ENCODE data around the gene CPNE6. TPM values are rescaled to one million over a fixed set of nuclear protein-coding genes. Genes with fewer than 3 reads are reported as not detected.

The CPNE6 gene
- total and polyA plus RNA-seq, 2 of the 13 experiments (the other 11 are each of a cell fraction or from before 2014, with no cell fraction given): not detected

GRCh38 chr14:24102357-24103048 is 31.1 kb downstream of the CPNE6 start (continued):
- no peak for TF ChIP-seq ZBTB25 (CRISPR knock-in tag; IDR thresholded peaks at IDR 0.05)
- no peak for TF ChIP-seq ZNF576 (CRISPR knock-in tag; IDR thresholded peaks at IDR 0.05)
- no peak for TF ChIP-seq ZNF766 (CRISPR knock-in tag; IDR thresholded peaks at IDR 0.05; ENCODE audit: borderline replicate concordance)
- no peak for TF ChIP-seq ATF2 (CRISPR knock-in tag; IDR thresholded peaks at IDR 0.05)
- TF ChIP-seq TARDBP (CRISPR knock-in tag; IDR thresholded peaks at IDR 0.05): no peak
- no peak for TF ChIP-seq MYC (CRISPR knock-in tag; IDR thresholded peaks at IDR 0.05; ENCODE audit: borderline replicate concordance)
- TF ChIP-seq MLLT10 (CRISPR knock-in tag; IDR thresholded peaks at IDR 0.05): no peak
- peak; percentile 38; the same call in 1 of the 2 replicates for TF ChIP-seq TBX2 (CRISPR knock-in tag; IDR thresholded peaks at IDR 0.05; ENCODE audit: borderline replicate concordance)
- TF ChIP-seq THAP8 (CRISPR knock-in tag; IDR thresholded peaks at IDR 0.05; ENCODE audit: borderline replicate concordance): no peak
- TF ChIP-seq DMTF1 (CRISPR knock-in tag; IDR thresholded peaks at IDR 0.05): no peak
- TF ChIP-seq RBFOX2 (IDR thresholded peaks at IDR 0.05; ENCODE audit: low read depth, low read length): peak; percentile 52
- TF ChIP-seq TFE3 (CRISPR knock-in tag; IDR thresholded peaks at IDR 0.05): no peak
- no peak for TF ChIP-seq PHF21A (CRISPR knock-in tag; IDR thresholded peaks at IDR 0.05)
- no peak for TF ChIP-seq CHD2 (IDR thresholded peaks at IDR 0.05; ENCODE audit: low read depth, low read length)
- TF ChIP-seq BRCA1 (CRISPR knock-in tag; IDR thresholded peaks at IDR 0.05): no peak
- TF ChIP-seq PBX3 (CRISPR knock-in tag; IDR thresholded peaks at IDR 0.05; ENCODE audit: borderline replicate concordance): no peak
- peak; percentile 25; the same call in 1 of the 2 replicates for TF ChIP-seq SALL1 (CRISPR knock-in tag; IDR thresholded peaks at IDR 0.05)
- TF ChIP-seq GPN1 (CRISPR knock-in tag; IDR thresholded peaks at IDR 0.05; ENCODE audit: borderline replicate concordance): no peak
- TF ChIP-seq CENPX (CRISPR knock-in tag; IDR thresholded peaks at IDR 0.05): no peak
- TF ChIP-seq NR0B2 (CRISPR knock-in tag; IDR thresholded peaks at IDR 0.05): no peak

All from HepG2 (cell line).